RKO (cell line): ENCODE results near the gene DNPEP.
"Not testable (repeated sequence)": the region's sequence is repeated elsewhere in the genome, so short reads cannot be mapped to it uniquely, and the experiment has no call there.

Experiments
- DNase-seq: peaks from one replicate; pipeline ENCODE4 v3.0.0-alpha.2; 2016; ENCODE audit warnings: low spot score

DNPEP gene

GRCh38 chr2:219399716-219400478 is 12.2 kb upstream of the DNPEP start:
- DNase-seq = no peak

GRCh38 chr2:219398721-219399363 is 11.1 kb upstream of the DNPEP start:
- DNase-seq = no peak

DNA sequence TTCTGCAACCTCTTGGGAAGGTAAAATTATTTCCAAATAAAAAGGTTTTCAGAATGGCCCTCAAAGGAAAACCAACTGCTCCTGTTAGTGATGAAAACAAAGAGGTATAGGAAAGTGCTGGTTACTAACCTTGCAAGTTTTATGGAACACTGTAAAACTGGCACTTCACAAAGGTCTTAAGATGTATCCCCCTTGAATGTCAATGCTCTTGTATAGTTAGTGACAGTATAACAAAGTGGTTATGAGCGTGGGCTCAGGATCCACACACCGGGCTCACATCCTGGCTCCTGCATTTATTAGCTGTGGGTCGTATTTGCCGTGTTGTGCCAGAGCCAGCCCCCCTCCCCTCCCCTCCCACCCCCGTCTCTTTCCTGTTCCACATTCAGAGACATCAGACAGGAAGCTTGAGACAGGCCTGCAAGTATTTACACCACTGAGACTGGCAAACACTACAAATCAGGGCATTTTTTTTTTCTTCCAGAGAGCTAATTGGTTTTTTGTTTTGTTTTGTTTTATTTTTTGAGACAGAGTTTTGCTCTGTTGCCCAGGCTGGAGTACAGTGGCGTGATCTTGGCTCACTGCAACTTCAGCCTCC is 9.2 kb upstream of the DNPEP start:
- DNase-seq = no peak

DNA sequence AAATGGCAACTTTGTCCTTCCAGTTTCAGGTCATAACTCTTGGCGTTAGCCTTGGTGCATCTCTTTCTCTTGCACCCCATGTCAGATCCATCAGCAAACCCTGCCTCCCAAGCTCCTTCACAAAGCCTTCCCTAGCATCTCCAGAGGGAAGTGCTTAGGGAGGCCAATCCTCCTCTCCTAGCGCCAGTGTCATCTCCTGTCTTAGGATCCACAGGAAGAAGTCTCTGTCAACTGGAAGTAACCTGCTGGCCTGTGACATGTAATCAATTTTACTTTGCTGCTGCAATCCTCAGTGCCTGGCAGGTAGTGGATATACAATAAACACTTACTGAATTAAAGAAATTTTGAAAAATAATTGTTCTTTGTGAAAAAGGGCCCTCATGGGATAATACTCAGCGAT is 7.9 kb upstream of the DNPEP start:
- DNase-seq = no peak

DNA sequence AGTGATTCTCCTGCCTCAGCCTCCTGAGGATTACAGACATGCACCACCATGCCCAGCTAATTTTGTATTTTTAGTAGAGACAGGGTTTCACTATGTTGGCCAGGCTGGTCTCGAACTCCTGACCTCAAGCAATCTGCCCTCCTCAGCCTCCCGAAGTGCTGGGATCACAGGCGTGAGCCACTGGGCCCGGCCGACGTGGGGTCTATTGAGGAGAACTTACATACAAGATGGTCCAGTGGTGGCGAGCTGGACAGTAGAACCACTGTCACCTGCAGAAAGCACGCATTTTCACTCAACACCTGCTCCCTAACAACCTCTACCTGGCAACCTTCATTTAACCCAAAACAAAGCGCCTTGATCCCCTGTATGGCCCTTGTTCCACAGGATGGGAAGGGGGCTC is 7.3 kb upstream of the DNPEP start:
- not testable (repeated sequence) for DNase-seq

- no peak for DNase-seq
These were observed 5.0 kb upstream of the DNPEP start for GRCh38 chr2:219392754-219393153.

DNA sequence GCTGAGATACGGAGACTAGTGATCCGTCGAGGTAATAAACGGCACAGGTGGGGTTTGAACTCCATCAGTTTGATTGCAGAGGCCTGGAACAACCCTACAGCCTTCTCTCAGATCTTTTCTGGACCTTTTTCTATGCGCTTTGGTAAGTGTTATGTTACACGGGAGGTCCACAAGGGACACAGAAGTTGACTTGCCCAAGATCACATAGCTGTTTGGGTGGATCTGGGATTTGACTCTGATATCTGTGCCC is 1.1 kb upstream of the DNPEP start:
- DNase-seq = peak; percentile 10

DNA sequence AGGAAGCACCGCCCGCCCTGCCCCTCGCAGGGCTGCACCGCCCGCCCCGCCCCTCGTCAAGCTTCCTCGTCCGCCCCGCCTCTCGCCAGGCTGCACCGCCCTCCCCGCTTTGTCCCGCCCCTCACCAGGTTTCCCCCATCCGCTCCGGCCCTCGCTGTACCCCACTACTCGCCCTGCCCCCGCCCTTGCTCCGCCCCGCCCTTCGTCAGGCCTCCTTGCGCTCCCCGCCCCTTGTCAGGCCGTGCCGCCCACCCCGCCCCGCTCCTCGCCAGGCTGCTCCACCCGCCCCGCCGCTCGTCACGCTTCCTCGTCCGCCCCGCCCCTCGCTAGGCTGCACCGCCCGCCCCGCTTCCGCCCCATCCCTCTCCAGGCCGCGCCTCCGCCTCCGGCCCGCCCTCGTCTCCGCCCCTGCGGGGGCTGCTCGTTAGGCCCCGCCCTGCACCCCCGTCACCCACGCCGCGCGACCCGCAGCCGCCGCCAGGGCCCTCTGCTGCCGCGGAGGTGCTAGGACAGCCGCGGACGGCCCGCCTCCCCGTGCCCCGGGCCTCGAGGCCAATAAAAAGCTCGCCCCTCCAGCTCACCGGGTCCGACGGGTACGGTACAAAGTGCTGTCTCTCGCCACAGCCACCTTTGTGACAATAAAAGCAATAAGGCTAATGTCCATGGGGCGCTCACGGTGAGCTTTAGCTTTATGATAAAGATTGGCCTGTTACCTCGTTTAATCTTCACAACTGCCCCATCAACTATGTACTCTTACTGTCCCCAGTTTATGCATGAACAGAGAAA is 602 bp upstream of the DNPEP start:
- DNase-seq = peak; percentile 93

DNA sequence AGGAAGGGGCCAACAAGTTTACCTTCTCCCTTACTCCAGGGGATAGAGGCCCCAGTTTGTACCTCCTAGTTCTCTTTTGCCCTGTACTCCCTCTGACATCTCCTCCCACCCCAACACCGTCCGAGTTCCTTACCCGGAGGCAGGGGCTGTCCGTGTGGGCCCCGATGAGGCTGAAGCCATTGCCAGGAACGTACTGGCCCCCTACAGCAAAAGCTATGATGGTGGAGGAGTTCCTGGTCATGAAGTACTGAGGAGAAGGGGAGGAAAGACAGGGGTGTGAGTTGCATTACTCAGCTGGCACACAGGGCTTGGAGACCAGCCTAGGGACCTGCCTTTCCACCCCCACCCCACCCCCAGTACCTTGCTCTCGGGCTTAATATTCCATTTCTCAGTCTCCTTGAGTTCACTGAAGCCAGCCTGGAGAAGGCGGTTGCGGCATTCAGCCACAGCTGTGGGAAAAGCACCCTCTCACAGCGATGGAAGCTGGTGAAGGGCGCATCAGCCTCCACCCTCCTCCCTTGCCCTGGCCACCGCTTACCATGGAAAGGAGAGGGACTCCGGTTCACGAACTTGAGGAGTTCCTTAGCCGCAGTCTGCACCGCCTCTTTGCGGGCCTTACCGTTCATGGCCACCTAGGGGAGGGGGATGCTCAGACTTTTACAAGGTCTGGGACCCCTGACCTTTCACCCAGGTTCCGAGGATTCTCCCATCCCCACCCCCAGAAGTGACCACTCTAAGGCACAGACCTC is 1.0 kb downstream of the DNPEP start:
- DNase-seq = peak; percentile 16

DNA sequence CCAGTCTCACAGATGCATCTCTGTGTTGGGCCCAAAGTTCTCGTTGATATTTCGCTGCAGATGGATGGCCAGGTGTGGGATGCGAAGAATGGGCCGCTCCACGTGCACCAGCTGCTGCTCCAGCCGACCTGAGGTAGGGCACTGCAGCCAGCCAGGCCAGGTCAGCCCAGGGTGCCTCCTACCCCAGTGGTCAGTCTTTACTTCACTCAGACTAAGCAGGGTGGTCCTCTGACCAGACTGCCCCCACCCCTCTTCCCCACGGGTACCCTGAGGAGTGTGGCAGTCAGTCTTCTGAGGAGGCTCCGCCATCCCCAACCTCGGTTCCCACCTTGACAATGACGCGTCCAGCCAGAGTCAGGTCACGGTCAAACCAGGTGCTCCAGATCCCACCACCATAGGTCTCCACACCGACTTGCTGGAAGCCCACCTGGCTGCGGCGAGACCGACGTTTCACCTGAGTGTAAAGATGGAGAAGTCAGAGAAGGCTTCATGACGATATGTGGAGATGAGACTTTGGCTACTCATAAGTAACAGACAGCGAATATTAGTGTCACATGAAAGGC is 1.7 kb downstream of the DNPEP start:
- no peak for DNase-seq

- DNase-seq = no peak
These were observed 2.9 kb downstream of the DNPEP start for GRCh38 chr2:219384859-219385258.

DNA sequence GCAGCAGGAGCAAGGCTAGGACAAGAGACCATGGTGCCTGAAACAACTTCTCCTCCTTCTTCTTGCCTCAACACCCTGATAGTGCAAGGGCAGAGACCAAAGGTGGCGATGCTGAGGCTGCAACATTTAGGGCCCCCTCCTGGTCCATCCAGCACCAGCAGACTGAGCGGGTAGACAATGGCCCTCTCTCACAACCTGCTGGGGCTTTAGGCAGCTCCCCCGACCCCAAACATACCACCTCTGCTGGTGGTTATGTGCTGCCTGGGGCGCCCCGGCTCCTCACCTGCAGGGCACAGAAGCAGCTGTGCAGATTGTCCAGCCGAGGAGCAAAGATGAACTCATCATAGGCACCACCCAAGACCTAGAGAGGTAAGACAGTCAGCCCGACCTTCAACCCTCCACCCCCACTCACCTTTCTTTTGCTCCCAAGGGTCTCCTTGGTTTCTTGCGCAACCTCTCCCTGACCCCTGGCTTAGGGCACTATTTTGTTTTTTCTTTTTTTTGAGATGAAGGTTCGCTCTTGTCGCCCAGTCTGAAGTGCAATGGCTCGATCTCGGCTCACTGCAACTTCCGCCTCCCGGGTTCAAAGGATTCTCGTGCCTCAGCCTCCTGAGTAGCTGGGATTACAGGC is 3.5 kb downstream of the DNPEP start:
- no peak for DNase-seq

DNA sequence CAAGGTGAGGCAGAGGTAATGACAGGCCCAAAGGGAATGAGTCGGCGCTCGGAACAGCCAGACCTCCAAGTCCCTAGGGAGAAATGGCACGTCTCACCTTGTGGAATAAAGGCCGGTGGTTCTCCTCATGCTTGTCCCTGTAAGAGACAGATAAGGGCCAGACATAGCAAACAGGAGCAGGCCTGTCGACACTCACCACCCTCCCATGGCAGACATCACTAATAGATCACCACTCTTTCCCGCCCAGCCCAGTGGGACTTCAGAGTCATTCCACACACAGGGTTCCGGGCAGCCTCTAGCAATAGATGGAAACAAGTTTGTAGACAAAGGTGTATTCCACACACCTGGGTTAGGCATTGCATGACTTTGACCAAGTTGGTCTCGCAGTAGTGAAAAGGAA is 6.3 kb downstream of the DNPEP start:
- no peak for DNase-seq

GRCh38 chr2:219380926-219381325 is 6.8 kb downstream of the DNPEP start:
- no peak for DNase-seq

GRCh38 chr2:219378163-219378851 is 9.4 kb downstream of the DNPEP start:
- no peak for DNase-seq

- no peak for DNase-seq
These were observed 18.3 kb downstream of the DNPEP start for GRCh38 chr2:219369447-219369861.

DNA sequence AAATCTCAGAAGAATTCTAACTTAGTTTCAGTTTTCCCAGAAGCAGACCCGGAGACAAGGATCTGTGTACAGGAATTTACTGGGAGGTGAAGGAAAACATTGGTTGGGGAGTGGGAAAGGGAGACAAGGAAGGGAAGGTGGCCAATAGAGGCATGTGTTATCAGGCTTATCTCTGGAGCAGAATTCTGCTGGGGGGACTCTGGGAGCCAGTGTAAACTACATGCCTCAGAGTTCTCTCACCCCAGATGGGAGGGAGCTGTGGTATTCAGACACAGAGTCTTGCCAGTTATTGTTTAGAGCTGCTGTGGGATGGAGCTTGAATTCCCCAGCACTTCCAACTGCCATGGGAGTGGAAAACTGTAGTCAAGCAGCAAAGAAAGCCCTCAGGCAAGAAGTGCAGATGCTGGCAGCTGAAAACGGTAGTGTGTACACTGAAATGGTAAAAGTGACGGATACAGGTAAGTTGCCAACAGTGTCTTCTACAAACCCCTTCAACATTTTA is 19.0 kb downstream of the DNPEP start:
- no peak for DNase-seq

- DNase-seq = peak; percentile 42
These were observed 25.1 kb downstream of the DNPEP start for GRCh38 chr2:219362524-219363164.

DNA sequence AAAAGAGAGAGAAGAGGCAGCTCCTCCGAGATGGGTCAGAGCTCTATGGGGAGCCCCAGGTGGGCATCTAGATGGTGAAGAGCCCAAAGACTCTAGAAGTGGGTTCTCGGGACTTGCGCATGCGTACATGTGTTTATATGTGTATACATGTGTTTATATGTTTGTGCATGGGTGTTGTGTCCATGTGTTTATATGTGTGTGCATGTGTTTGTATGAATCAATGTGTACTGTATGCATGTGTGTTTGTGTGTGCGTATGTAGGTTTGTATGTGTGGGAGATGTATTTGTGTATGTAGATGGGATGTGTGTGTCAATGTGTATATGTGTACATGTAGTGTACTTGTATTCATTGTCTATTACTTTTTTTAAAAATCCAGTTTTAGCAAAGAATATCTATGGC is 25.6 kb downstream of the DNPEP start:
- no peak for DNase-seq
